GM23338 (cell line): ENCODE results near the gene SDE2. TPM values are rescaled to one million over a fixed set of nuclear protein-coding genes. Genes with fewer than 3 reads are reported as not detected.
A peak's percentile ranks its signal among the peaks of the same experiment; 100 is the strongest.

ENCODE experiments used
- ATAC-seq: fragments of 200-7000 bp; cut with Tn5 transposase; 3 replicates; pipeline ENCODE4 v1.9.1; 2020
- DNase-seq: peaks from one replicate; pipeline ENCODE4 v3.0.0-alpha.2; 2015; ENCODE audit warnings: low spot score
- H2AFZ ChIP-seq: fragments of 200-600 bp; sonication (generic); 2 replicates; pipeline ENCODE4 v1.8.0; 2016; ENCODE audit warnings: antibody characterized with exemption, mild to moderate bottlenecking, moderate library complexity
- H3F3A ChIP-seq: fragments of 200-600 bp; sonication (generic); replicated peaks from 2 replicates; pipeline ENCODE4 v1.8.0; 2017; ENCODE audit warnings: antibody characterized with exemption, mixed run types, low read depth
- H3K27ac ChIP-seq: fragments of 200-600 bp; sonication (generic); 2 replicates; pipeline ENCODE4 v1.6.1; 2016; ENCODE audit warnings: low read depth
- H3K27me3 ChIP-seq: fragments of 200-600 bp; sonication (generic); 2 replicates; pipeline ENCODE4 v1.8.0; 2016; ENCODE audit warnings: mild to moderate bottlenecking, mixed run types, moderate library complexity; ENCODE audit not compliant: insufficient read depth
- H3K36me3 ChIP-seq: fragments of 200-600 bp; sonication (generic); 2 replicates; pipeline ENCODE4 v1.8.0; 2016; ENCODE audit warnings: mild to moderate bottlenecking; ENCODE audit not compliant: insufficient read depth
- H3K4me1 ChIP-seq: fragments of 200-600 bp; sonication (generic); 2 replicates; pipeline ENCODE4 v1.8.0; 2016; ENCODE audit warnings: mild to moderate bottlenecking, moderate library complexity; ENCODE audit not compliant: insufficient read depth
- H3K4me2 ChIP-seq: fragments of 200-600 bp; sonication (generic); 2 replicates; pipeline ENCODE4 v1.7.1; 2017; ENCODE audit warnings: mixed run types
- H3K4me3 ChIP-seq: fragments of 200-600 bp; sonication (generic); 2 replicates; pipeline ENCODE4 v1.6.1; 2016; ENCODE audit warnings: mixed run types
- H3K79me2 ChIP-seq: fragments of 200-600 bp; sonication (generic); replicated peaks from 2 replicates; pipeline ENCODE4 v1.8.0; 2017; ENCODE audit warnings: mild to moderate bottlenecking; ENCODE audit not compliant: insufficient read depth
- H3K9me2 ChIP-seq: fragments of 200-600 bp; sonication (generic); 2 replicates; pipeline ENCODE4 v1.8.0; 2017; ENCODE audit not compliant: insufficient read depth
- H4K20me1 ChIP-seq: fragments of 200-600 bp; sonication (generic); replicated peaks from 2 replicates; pipeline ENCODE4 v1.8.0; 2017; ENCODE audit warnings: mild to moderate bottlenecking; ENCODE audit not compliant: insufficient read depth
- H3K27ac Mint-ChIP-seq: 2 replicates; pipeline ENCODE4 v1.8.0; 2020; ENCODE audit warnings: inconsistent platforms, mild to moderate bottlenecking, moderate library complexity, mixed read lengths
- H3K27me3 Mint-ChIP-seq: 3 replicates; pipeline ENCODE4 v1.8.0; 2022; ENCODE audit warnings: low read depth, mild to moderate bottlenecking, moderate library complexity, mixed read lengths, inconsistent platforms; ENCODE audit not compliant: insufficient read depth, poor library complexity
- H3K36me3 Mint-ChIP-seq: 3 replicates; pipeline ENCODE4 v1.8.0; 2021; ENCODE audit warnings: low read depth, mild to moderate bottlenecking, inconsistent platforms, moderate library complexity, mixed read lengths
- H3K4me1 Mint-ChIP-seq: 3 replicates; pipeline ENCODE4 v1.8.0; 2020; ENCODE audit warnings: mild to moderate bottlenecking, inconsistent platforms, mixed read lengths
- H3K4me3 Mint-ChIP-seq: 3 replicates; pipeline ENCODE4 v1.8.0; 2021; ENCODE audit warnings: moderate library complexity, mild to moderate bottlenecking, inconsistent platforms, mixed read lengths
- H3K9me3 Mint-ChIP-seq: 3 replicates; pipeline ENCODE4 v1.8.0; 2020; ENCODE audit warnings: moderate library complexity, mild to moderate bottlenecking, inconsistent platforms, mixed read lengths
- CREB1 ChIP-seq: fragments of 250-450 bp; sonication (Bioruptor Pico); IDR thresholded peaks from 2 replicates; pipeline ENCODE4 v1.5.0; 2020; ENCODE audit warnings: low read depth, mild to moderate bottlenecking, moderate library complexity
- ETS1 ChIP-seq: IDR thresholded peaks from 2 replicates; pipeline ENCODE4 v1.6.1; 2016; ENCODE audit warnings: antibody characterized with exemption
- NANOG ChIP-seq: IDR thresholded peaks from 2 replicates; pipeline ENCODE4 v1.6.1; 2016; ENCODE audit warnings: antibody characterized with exemption, borderline replicate concordance
- polyA plus RNA-seq: library from polyadenylated mRNA; unstranded; fragments of >200 nt; fragmentation: Nextera tagmentation; extraction: Ambion mirVana; gene quantifications from 2 replicates; pipeline ENCODE4 v1.2.1, GENCODE V29; 2016
- total RNA-seq: library from RNA; depleted of rRNA; stranded (reverse); fragments of >200 nt; shearing (Covaris generic); gene quantifications from 2 replicates; pipeline ENCODE4 v1.2.3, GENCODE V29; 2014
- TF ChIP-seq, protein P1 (sequence below): fragments of 250-450 bp; sonication (Bioruptor Pico); IDR thresholded peaks from 2 replicates; pipeline ENCODE4 v1.5.0; 2020; ENCODE audit warnings: mild to moderate bottlenecking, moderate library complexity
- TF ChIP-seq, protein P2 (sequence below), 2 experiments: fragments of 200-600 bp in 1 of 2; sonication (generic) in 1 of 2; conservative IDR thresholded peaks; 2 replicates each; pipeline versions ENCODE4 v1.5.1 to v1.6.1; 2016 to 2017; ENCODE audit warnings: antibody characterized with exemption in 2 of 2, low read depth in 2 of 2, mild to moderate bottlenecking in 2 of 2, moderate library complexity in 1 of 2

The SDE2 gene
- total and polyA plus RNA-seq, 2 experiments from 2014 or later: 10.6 to 26.9 TPM

- TF ChIP-seq, protein P1, sequence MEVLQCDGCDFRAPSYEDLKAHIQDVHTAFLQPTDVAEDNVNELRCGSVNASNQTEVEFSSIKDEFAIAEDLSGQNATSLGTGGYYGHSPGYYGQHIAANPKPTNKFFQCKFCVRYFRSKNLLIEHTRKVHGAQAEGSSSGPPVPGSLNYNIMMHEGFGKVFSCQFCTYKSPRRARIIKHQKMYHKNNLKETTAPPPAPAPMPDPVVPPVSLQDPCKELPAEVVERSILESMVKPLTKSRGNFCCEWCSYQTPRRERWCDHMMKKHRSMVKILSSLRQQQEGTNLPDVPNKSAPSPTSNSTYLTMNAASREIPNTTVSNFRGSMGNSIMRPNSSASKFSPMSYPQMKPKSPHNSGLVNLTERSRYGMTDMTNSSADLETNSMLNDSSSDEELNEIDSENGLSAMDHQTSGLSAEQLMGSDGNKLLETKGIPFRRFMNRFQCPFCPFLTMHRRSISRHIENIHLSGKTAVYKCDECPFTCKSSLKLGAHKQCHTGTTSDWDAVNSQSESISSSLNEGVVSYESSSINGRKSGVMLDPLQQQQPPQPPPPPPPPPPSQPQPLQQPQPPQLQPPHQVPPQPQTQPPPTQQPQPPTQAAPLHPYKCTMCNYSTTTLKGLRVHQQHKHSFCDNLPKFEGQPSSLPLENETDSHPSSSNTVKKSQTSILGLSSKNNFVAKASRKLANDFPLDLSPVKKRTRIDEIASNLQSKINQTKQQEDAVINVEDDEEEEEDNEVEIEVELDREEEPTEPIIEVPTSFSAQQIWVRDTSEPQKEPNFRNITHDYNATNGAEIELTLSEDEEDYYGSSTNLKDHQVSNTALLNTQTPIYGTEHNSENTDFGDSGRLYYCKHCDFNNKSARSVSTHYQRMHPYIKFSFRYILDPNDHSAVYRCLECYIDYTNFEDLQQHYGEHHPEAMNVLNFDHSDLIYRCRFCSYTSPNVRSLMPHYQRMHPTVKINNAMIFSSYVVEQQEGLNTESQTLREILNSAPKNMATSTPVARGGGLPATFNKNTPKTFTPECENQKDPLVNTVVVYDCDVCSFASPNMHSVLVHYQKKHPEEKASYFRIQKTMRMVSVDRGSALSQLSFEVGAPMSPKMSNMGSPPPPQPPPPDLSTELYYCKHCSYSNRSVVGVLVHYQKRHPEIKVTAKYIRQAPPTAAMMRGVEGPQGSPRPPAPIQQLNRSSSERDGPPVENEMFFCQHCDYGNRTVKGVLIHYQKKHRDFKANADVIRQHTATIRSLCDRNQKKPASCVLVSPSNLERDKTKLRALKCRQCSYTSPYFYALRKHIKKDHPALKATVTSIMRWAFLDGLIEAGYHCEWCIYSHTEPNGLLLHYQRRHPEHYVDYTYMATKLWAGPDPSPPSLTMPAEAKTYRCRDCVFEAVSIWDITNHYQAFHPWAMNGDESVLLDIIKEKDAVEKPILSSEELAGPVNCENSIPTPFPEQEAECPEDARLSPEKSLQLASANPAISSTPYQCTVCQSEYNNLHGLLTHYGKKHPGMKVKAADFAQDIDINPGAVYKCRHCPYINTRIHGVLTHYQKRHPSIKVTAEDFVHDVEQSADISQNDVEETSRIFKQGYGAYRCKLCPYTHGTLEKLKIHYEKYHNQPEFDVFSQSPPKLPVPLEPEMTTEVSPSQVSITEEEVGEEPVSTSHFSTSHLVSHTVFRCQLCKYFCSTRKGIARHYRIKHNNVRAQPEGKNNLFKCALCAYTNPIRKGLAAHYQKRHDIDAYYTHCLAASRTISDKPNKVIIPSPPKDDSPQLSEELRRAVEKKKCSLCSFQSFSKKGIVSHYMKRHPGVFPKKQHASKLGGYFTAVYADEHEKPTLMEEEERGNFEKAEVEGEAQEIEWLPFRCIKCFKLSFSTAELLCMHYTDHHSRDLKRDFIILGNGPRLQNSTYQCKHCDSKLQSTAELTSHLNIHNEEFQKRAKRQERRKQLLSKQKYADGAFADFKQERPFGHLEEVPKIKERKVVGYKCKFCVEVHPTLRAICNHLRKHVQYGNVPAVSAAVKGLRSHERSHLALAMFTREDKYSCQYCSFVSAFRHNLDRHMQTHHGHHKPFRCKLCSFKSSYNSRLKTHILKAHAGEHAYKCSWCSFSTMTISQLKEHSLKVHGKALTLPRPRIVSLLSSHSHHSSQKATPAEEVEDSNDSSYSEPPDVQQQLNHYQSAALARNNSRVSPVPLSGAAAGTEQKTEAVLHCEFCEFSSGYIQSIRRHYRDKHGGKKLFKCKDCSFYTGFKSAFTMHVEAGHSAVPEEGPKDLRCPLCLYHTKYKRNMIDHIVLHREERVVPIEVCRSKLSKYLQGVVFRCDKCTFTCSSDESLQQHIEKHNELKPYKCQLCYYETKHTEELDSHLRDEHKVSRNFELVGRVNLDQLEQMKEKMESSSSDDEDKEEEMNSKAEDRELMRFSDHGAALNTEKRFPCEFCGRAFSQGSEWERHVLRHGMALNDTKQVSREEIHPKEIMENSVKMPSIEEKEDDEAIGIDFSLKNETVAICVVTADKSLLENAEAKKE (CRISPR knock-in tag): no peak
- TF ChIP-seq, protein P2, sequence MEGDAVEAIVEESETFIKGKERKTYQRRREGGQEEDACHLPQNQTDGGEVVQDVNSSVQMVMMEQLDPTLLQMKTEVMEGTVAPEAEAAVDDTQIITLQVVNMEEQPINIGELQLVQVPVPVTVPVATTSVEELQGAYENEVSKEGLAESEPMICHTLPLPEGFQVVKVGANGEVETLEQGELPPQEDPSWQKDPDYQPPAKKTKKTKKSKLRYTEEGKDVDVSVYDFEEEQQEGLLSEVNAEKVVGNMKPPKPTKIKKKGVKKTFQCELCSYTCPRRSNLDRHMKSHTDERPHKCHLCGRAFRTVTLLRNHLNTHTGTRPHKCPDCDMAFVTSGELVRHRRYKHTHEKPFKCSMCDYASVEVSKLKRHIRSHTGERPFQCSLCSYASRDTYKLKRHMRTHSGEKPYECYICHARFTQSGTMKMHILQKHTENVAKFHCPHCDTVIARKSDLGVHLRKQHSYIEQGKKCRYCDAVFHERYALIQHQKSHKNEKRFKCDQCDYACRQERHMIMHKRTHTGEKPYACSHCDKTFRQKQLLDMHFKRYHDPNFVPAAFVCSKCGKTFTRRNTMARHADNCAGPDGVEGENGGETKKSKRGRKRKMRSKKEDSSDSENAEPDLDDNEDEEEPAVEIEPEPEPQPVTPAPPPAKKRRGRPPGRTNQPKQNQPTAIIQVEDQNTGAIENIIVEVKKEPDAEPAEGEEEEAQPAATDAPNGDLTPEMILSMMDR (conservative IDR thresholded peaks at IDR 0.05; ENCODE audit: low read depth in 2 of 2): no peak
Observed at GRCh38 chr1:225995919-225996864, 3.0 kb downstream of the SDE2 start (continued).

GRCh38 chr1:225990705-225991464 is 8.3 kb downstream of the SDE2 start:
- Histone ChIP-seq H3K9me2 (no peaks in the 10 kb centered on the region), H3K36me3 (peaks cover 64% of the 10 kb centered on the region), H3K4me3 (no peak overlapping the region), H3K4me2 (no peak overlapping the region), H3F3A (peaks cover 8% of the 10 kb centered on the region; the same call in 1 of the 2 replicates), H3K27ac (peak overlapping the region; percentile 37; the same call in 1 of the 2 replicates), H3K27me3 (no peaks in the 10 kb centered on the region), H3K4me1 (no peaks in the 10 kb centered on the region), H3K79me2 (peaks cover 30% of the 10 kb centered on the region), H4K20me1 (peaks cover 18% of the 10 kb centered on the region), H2AFZ (no peak overlapping the region)
- no peak overlapping the region for H3K27ac Mint-ChIP-seq
- no peak overlapping the region for H3K4me3 Mint-ChIP-seq
- TF ChIP-seq ETS1 (no peak), CREB1 (CRISPR knock-in tag) (no peak), NANOG (no peak)
- H3K4me1 Mint-ChIP-seq: no peaks in the 10 kb centered on the region
- ATAC-seq (no peak), DNase-seq (no peak)
- no peaks in the 10 kb centered on the region for H3K9me3 Mint-ChIP-seq
- H3K27me3 Mint-ChIP-seq: peaks cover 3% of the 10 kb centered on the region
- H3K36me3 Mint-ChIP-seq: peaks cover 66% of the 10 kb centered on the region
